RWPE2 (cell line): ENCODE results near the gene SPNS3.
A peak's percentile ranks its signal among the peaks of the same experiment; 100 is the strongest.

Experiments
- ATAC-seq: fragments of 200-7000 bp; cut with Tn5 transposase; 3 replicates; pipeline ENCODE4 v1.9.1; 2021; ENCODE audit warnings: low read depth
- DNase-seq: peaks from one replicate; pipeline ENCODE4 v3.0.0-alpha.2; 2020; ENCODE audit warnings: low spot score
- H3K27ac ChIP-seq: fragments of 450-650 bp; 2 replicates; pipeline ENCODE4 v1.5.1; 2017; ENCODE audit warnings: mild to moderate bottlenecking; ENCODE audit not compliant: poor library complexity, severe bottlenecking
- H3K27me3 ChIP-seq: fragments of 250-450 bp; sonication (Bioruptor Pico); 2 replicates; pipeline ENCODE4 v1.5.1; 2021; ENCODE audit warnings: mild to moderate bottlenecking, moderate library complexity; ENCODE audit not compliant: insufficient read depth, poor library complexity, severe bottlenecking
- H3K36me3 ChIP-seq: fragments of 250-450 bp; sonication (Bioruptor Pico); 2 replicates; pipeline ENCODE4 v1.5.1; 2020; ENCODE audit warnings: low read depth, mild to moderate bottlenecking, moderate library complexity
- H3K4me1 ChIP-seq: fragments of 250-450 bp; sonication (Bioruptor Pico); 2 replicates; pipeline ENCODE4 v1.5.1; 2021; ENCODE audit warnings: mild to moderate bottlenecking, moderate library complexity; ENCODE audit not compliant: insufficient read depth, poor library complexity, severe bottlenecking
- H3K4me3 ChIP-seq: fragments of 250-450 bp; sonication (Bioruptor Pico); 2 replicates; pipeline ENCODE4 v1.5.1; 2021; ENCODE audit warnings: mild to moderate bottlenecking, moderate library complexity; ENCODE audit not compliant: severe bottlenecking
- H3K9me3 ChIP-seq: fragments of 250-450 bp; sonication (Bioruptor Pico); 2 replicates; pipeline ENCODE4 v1.5.1; 2021; ENCODE audit warnings: mild to moderate bottlenecking, moderate library complexity; ENCODE audit not compliant: severe bottlenecking
- TF ChIP-seq, protein P1 (sequence below): fragments of 450-650 bp; IDR thresholded peaks from one replicate; pipeline ENCODE4 v1.5.1; 2017; ENCODE audit warnings: mild to moderate bottlenecking, moderate library complexity; ENCODE audit not compliant: poor library complexity, severe bottlenecking

SPNS3 gene

DNA sequence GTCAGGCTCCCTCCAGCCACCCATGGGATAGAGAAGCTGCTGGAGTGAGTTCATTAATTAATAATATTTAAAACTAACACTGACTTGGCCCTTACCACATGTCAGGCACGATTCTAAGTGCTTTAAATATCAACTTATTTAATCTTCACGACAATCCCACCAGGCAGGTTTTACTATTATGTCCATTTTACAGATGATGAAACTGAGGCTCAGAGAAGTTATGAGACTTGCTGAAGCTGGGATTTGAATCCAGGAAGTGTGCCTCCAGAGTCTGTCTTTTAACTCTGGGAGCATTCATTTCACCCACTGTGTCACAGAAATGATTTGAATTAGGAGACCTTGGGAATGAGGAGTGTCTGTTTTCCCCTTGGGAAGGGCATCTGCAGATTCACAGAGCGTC, 8.8 kb downstream of the SPNS3 start:
- TF ChIP-seq, protein P1, sequence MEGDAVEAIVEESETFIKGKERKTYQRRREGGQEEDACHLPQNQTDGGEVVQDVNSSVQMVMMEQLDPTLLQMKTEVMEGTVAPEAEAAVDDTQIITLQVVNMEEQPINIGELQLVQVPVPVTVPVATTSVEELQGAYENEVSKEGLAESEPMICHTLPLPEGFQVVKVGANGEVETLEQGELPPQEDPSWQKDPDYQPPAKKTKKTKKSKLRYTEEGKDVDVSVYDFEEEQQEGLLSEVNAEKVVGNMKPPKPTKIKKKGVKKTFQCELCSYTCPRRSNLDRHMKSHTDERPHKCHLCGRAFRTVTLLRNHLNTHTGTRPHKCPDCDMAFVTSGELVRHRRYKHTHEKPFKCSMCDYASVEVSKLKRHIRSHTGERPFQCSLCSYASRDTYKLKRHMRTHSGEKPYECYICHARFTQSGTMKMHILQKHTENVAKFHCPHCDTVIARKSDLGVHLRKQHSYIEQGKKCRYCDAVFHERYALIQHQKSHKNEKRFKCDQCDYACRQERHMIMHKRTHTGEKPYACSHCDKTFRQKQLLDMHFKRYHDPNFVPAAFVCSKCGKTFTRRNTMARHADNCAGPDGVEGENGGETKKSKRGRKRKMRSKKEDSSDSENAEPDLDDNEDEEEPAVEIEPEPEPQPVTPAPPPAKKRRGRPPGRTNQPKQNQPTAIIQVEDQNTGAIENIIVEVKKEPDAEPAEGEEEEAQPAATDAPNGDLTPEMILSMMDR, result no peak
- Histone ChIP-seq H3K27me3 (no peaks in the 10 kb centered on the region), H3K4me1 (no peaks in the 10 kb centered on the region), H3K27ac (no peak overlapping the region), H3K9me3 (no peaks in the 10 kb centered on the region), H3K36me3 (no peaks in the 10 kb centered on the region), H3K4me3 (no peak overlapping the region)
- DNase-seq, result no peak
- no peak for ATAC-seq

DNA sequence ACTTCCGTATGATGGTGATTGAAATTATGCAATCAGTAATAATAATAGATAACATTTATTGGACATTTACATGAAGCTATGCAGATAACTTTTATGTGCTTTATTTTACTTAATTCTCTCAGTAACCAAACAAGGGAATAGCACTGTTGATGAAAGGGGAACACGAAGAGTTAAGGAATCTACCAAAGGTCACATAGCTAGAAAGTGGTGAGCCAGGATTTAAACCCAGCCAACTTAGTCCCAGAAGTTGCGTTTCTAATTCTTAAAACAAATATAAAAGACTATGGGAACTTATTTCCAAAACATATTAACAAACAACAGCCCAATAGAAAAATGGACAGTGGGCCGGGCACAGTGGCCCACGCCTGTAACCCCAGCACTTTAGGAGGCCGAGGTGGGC, 9.7 kb downstream of the SPNS3 start:
- no peaks in the 10 kb centered on the region for H3K9me3 ChIP-seq
- no peak overlapping the region for H3K4me3 ChIP-seq
- no peaks in the 10 kb centered on the region for H3K36me3 ChIP-seq
- DNase-seq (no peak), ATAC-seq (no peak)
- no peaks in the 10 kb centered on the region for H3K4me1 ChIP-seq
- H3K27me3 ChIP-seq, result no peaks in the 10 kb centered on the region
- TF ChIP-seq, protein P1, result no peak
- no peak overlapping the region for H3K27ac ChIP-seq

DNA sequence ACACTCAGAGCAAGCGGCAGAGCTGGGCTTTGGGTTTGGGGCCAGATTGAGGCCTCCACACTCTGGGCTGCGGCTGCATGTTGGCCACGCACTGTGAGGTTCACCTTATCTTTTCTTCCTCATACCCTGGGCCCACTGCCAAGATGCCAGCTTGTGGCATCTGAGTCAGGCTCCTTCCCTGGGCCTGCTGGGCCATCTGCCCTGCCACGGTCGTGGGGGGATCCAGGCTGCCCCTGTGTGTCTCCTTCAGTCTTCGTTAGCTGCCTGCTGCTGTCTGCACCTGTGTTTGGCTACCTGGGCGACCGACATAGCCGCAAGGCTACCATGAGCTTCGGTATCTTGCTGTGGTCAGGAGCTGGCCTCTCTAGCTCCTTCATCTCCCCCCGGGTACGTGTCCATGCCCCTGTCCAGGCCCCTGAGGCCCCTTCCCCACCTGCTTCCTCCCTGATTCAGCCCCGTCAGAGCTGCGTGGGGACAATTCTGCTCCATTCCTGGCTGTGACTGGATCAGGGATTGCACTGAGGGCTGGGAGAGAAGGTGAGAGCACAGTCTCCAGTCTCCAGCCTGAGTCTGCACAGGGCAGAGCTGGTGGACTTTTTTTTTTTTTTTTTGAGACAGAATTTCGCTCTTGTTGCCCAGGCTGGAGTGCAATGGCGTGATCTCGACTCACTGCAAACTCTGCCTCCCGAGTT, 11.2 kb downstream of the SPNS3 start:
- TF ChIP-seq, protein P1, result no peak
- peak; percentile 64; the same call in 2 of the 3 replicates for ATAC-seq

DNA sequence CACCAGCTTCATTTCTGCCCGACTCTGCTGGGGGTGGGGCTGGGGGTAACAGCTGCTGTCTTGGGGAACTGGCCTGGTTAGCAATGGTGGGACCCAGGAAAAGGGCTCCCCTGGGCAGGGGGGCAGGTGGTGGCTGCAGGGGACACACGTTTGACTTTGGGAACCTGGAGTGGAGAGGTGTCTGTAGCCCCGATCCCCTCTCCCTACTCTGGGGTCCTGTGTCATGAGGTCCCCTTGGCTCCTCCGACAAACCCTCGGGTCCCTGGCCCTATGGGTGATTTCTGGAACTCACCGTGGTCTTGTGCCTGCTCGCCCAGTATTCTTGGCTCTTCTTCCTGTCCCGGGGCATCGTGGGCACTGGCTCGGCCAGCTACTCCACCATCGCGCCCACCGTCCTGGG, 12.0 kb downstream of the SPNS3 start:
- no peak overlapping the region for H3K4me3 ChIP-seq
- H3K27ac ChIP-seq, result no peak overlapping the region
- H3K9me3 ChIP-seq, result no peaks in the 10 kb centered on the region
- no peaks in the 10 kb centered on the region for H3K4me1 ChIP-seq
- no peak for ATAC-seq
- DNase-seq, result no peak
- H3K27me3 ChIP-seq, result no peaks in the 10 kb centered on the region
- H3K36me3 ChIP-seq, result no peaks in the 10 kb centered on the region
- TF ChIP-seq, protein P1, result no peak

More for the DNA sequence above, 11.2 kb downstream of the SPNS3 start:
- no peak overlapping the region for H3K27ac ChIP-seq
- H3K4me1 ChIP-seq, result no peaks in the 10 kb centered on the region
- no peak for DNase-seq
- H3K27me3 ChIP-seq, result no peaks in the 10 kb centered on the region
- H3K9me3 ChIP-seq, result no peaks in the 10 kb centered on the region
- H3K36me3 ChIP-seq, result no peaks in the 10 kb centered on the region
- no peak overlapping the region for H3K4me3 ChIP-seq

DNA sequence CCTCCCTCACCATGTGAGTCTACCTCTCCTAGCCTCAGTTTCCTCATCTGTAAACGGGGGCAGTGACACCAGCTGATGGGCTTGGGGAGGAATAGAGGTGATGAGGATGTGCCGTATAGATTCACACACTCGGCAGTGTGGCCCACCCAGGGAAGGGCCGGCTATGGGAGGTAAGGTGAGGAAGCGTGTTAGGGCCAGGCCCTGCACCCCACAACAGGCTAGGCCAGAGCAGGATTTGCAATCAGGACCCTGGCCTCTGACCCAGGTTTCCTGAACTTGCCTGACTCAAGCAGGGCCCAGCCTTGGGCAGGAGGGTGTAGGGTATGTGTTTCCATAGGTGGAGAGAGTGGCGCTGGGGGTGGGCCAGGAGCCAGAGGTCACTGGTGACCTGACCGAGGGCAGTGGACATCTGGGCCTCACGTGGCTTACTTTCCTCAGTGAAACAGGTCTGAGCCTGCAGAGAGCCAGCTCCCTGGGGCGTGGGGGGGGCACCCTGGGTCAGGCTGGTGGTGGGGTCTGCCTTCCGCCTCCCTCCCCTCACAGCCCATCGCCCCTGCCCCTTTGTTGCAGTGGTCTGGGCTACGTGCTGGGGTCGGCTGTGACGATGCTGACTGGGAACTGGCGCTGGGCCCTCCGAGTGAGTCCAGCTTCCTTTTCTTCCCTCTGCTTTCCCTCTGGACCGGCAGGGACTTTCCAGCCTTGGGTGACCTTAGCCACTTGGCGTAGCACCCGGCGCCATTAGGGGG, 12.8 kb downstream of the SPNS3 start:
- H3K4me3 ChIP-seq, result no peak overlapping the region
- TF ChIP-seq, protein P1, result no peak
- no peaks in the 10 kb centered on the region for H3K9me3 ChIP-seq
- no peak for DNase-seq
- H3K4me1 ChIP-seq, result no peaks in the 10 kb centered on the region
- H3K27ac ChIP-seq, result no peak overlapping the region
- H3K27me3 ChIP-seq, result no peaks in the 10 kb centered on the region
- no peak for ATAC-seq
- H3K36me3 ChIP-seq, result no peaks in the 10 kb centered on the region
